WTC11 (cell line): ENCODE results near the gene CGB3. TPM values are rescaled to one million over a fixed set of nuclear protein-coding genes. Genes with fewer than 3 reads are reported as not detected.
"Not testable (repeated sequence)": the region's sequence is repeated elsewhere in the genome, so short reads cannot be mapped to it uniquely, and the experiment has no call there.

Experiments
- ATAC-seq: fragments of 200-7000 bp; cut with Tn5 transposase; 2 replicates; pipeline ENCODE4 v1.10.0; 2021; ENCODE audit warnings: mild to moderate bottlenecking, moderate library complexity
- CTCF ChIA-PET: fragments of 300-600 bp; sonication (Branson Sonifier 250); formaldehyde crosslinking; loops from one replicate; lab custom pipeline; 2021; ENCODE audit warnings: antibody characterized with exemption; lab: Charles Lee
- POLR2A ChIA-PET: fragments of 350-600 bp; sonication (Branson Sonifier 250); formaldehyde crosslinking; loops from one replicate; lab custom pipeline; 2021; ENCODE audit warnings: antibody characterized with exemption; lab: Charles Lee
- DNase-seq: peaks from one replicate; pipeline ENCODE4 v3.0.0; 2021; ENCODE audit warnings: low spot score
- H3K27ac Mint-ChIP-seq: 2 replicates; pipeline ENCODE4 v1.8.0; 2021; ENCODE audit warnings: mixed read lengths
- H3K27me3 Mint-ChIP-seq: 2 replicates; pipeline ENCODE4 v1.8.0; 2021; ENCODE audit warnings: low read depth, mild to moderate bottlenecking, moderate library complexity, mixed read lengths
- H3K36me3 Mint-ChIP-seq: 2 replicates; pipeline ENCODE4 v1.8.0; 2021; ENCODE audit warnings: mixed read lengths
- H3K4me1 Mint-ChIP-seq: 2 replicates; pipeline ENCODE4 v1.8.0; 2022; ENCODE audit warnings: mixed read lengths
- H3K4me3 Mint-ChIP-seq: 2 replicates; pipeline ENCODE4 v1.8.0; 2021; ENCODE audit warnings: mild to moderate bottlenecking, moderate library complexity, mixed read lengths
- H3K9me3 Mint-ChIP-seq: 2 replicates; pipeline ENCODE4 v1.8.0; 2021; ENCODE audit warnings: mixed read lengths
- AFF4 ChIP-seq: sonication (generic); formaldehyde crosslinking; IDR thresholded peaks from 2 replicates; pipeline ENCODE4 v1.8.1; 2023; ENCODE audit warnings: mild to moderate bottlenecking, missing genetic modification reagents, borderline replicate concordance
- CREM ChIP-seq: sonication (generic); formaldehyde crosslinking; IDR thresholded peaks from 2 replicates; pipeline ENCODE4 v1.8.1; 2022; ENCODE audit warnings: mild to moderate bottlenecking, missing genetic modification reagents, moderate library complexity
- CTCF ChIP-seq: fragments of 200-600 bp; IDR thresholded peaks from 2 replicates; pipeline ENCODE4 v1.8.0; 2022; ENCODE audit warnings: antibody characterized with exemption
- HMGXB4 ChIP-seq: sonication (generic); formaldehyde crosslinking; IDR thresholded peaks from 2 replicates; pipeline ENCODE4 v1.8.1; 2023; ENCODE audit warnings: mild to moderate bottlenecking, moderate library complexity, missing genetic modification reagents
- JAZF1 ChIP-seq: fragments of 250-450 bp; sonication (Bioruptor Pico); IDR thresholded peaks from 2 replicates; pipeline ENCODE4 v1.9.0; 2021; ENCODE audit warnings: moderate library complexity, mild to moderate bottlenecking, inconsistent platforms
- NFYB ChIP-seq: sonication (generic); formaldehyde crosslinking; conservative IDR thresholded peaks from 2 replicates; pipeline ENCODE4 v1.8.0; 2022; ENCODE audit warnings: low read depth, missing genetic modification reagents
- PRRX2 ChIP-seq: fragments of 250-450 bp; sonication (Bioruptor Pico); IDR thresholded peaks from 2 replicates; pipeline ENCODE4 v1.8.0; 2021; ENCODE audit warnings: mild to moderate bottlenecking
- total RNA-seq: library from RNA; stranded (reverse); gene quantifications from 3 replicates; pipeline ENCODE4 v1.2.3, GENCODE V29; 2021

Gene CGB3
- total RNA-seq, 1 experiment from 2014 or later = not detected

GRCh38 chr19:49042177-49042576 is 18.0 kb upstream of the CGB3 start (continued):
- no peak for TF ChIP-seq AFF4 (CRISPR knock-in tag)
- no peak for TF ChIP-seq JAZF1 (CRISPR knock-in tag)

- H3K4me1 Mint-ChIP-seq, H3K27ac Mint-ChIP-seq, H3K36me3 Mint-ChIP-seq, DNase-seq, ATAC-seq, H3K9me3 Mint-ChIP-seq, H3K4me3 Mint-ChIP-seq: not testable (repeated sequence)
- CTCF ChIA-PET = interaction anchor here (0.7 to 0.9 kb wide), 2 partner anchors 58 to 171 kb away, joined by 3 to 4 read pairs; no protein-coding TSS in a partner anchor
- peaks cover 13% of the 10 kb centered on the region for H3K27me3 Mint-ChIP-seq
- POLR2A ChIA-PET = interaction anchor here (0.6 kb wide), 1 partner anchor 497 kb away, joined by 3 read pairs; no protein-coding TSS in a partner anchor
Measured at GRCh38 chr19:49039736-49040135, 15.6 kb upstream of the CGB3 start.

- H3K36me3 Mint-ChIP-seq, CTCF ChIA-PET, H3K9me3 Mint-ChIP-seq, H3K27ac Mint-ChIP-seq, H3K4me1 Mint-ChIP-seq, DNase-seq, ATAC-seq, H3K4me3 Mint-ChIP-seq, POLR2A ChIA-PET: not testable (repeated sequence)
- H3K27me3 Mint-ChIP-seq = peaks cover 13% of the 10 kb centered on the region
Measured at GRCh38 chr19:49038557-49039276, 14.6 kb upstream of the CGB3 start.

- H3K27me3 Mint-ChIP-seq = peaks cover 13% of the 10 kb centered on the region
- DNase-seq, H3K27ac Mint-ChIP-seq, H3K9me3 Mint-ChIP-seq, CTCF ChIA-PET, H3K36me3 Mint-ChIP-seq, H3K4me3 Mint-ChIP-seq, H3K4me1 Mint-ChIP-seq, POLR2A ChIA-PET, ATAC-seq: not testable (repeated sequence)
Measured at GRCh38 chr19:49038111-49038510, 14.0 kb upstream of the CGB3 start.

GRCh38 chr19:49036815-49037214 is 12.7 kb upstream of the CGB3 start, which contains the start of gene CGB1:
Gene CGB1, minus strand, starts transcription at chr19:49036895. Its CDS starts 184 bp downstream, at chr19:49036711.
- Mint-ChIP-seq H3K27me3 (peaks cover 16% of the 10 kb centered on the region), H3K4me3 (0 out of 2 replicates have a peak within 1 kb of the TSS, but pooled peaks have one; percentile 16)
- CTCF ChIA-PET = interaction anchor here (0.6 kb wide), 1 partner anchor 64 kb away, joined by 6 read pairs; no protein-coding TSS in a partner anchor
- H3K27ac Mint-ChIP-seq, H3K4me1 Mint-ChIP-seq, H3K36me3 Mint-ChIP-seq, H3K9me3 Mint-ChIP-seq, POLR2A ChIA-PET: not testable (repeated sequence)
- TF ChIP-seq CTCF = peak; percentile 91
- peak; percentile 68 for ATAC-seq
- peak; percentile 82 for DNase-seq

GRCh38 chr19:49031642-49032301 is 7.6 kb upstream of the CGB3 start, which contains the start of gene CGB2:
Gene CGB2, plus strand, starts transcription at chr19:49031890. Its CDS starts 206 bp downstream, at chr19:49032096.
- CTCF ChIA-PET = interaction anchor here (0.6 to 1.1 kb wide), 21 partner anchors 9 to 244 kb away, joined by 3 to 23 read pairs (median 4); partner anchors contain the start of genes CGB7, NTF4 and RUVBL2
- Mint-ChIP-seq H3K4me3 (peak within 1 kb of the TSS; percentile 65), H3K27me3 (peaks cover 32% of the 10 kb centered on the region)
- H3K27ac Mint-ChIP-seq, POLR2A ChIA-PET, H3K4me1 Mint-ChIP-seq, H3K9me3 Mint-ChIP-seq, H3K36me3 Mint-ChIP-seq: not testable (repeated sequence)
- DNase-seq (peak; percentile 89), ATAC-seq (peak; percentile 90)
- 0 out of 2 replicates have a peak, but pooled peaks have one; percentile 45 for TF ChIP-seq PRRX2 (CRISPR knock-in tag)
- peak; percentile 61 for TF ChIP-seq NFYB (CRISPR knock-in tag)
- peak; percentile 67; the same call in 1 of the 2 replicates for TF ChIP-seq HMGXB4
- TF ChIP-seq CTCF = peak; percentile 92
- TF ChIP-seq CREM = peak; percentile 66; the same call in 1 of the 2 replicates

GRCh38 chr19:49030323-49030722 is 6.2 kb upstream of the CGB3 start:
- H3K27ac Mint-ChIP-seq, DNase-seq, H3K36me3 Mint-ChIP-seq, H3K4me3 Mint-ChIP-seq, POLR2A ChIA-PET, ATAC-seq, H3K9me3 Mint-ChIP-seq, H3K4me1 Mint-ChIP-seq: not testable (repeated sequence)
- CTCF ChIA-PET = interaction anchor here (1.5 kb wide), 1 partner anchor 30 kb away, joined by 4 read pairs; no protein-coding TSS in a partner anchor
- H3K27me3 Mint-ChIP-seq = peaks cover 33% of the 10 kb centered on the region
